Astrocyte (in vitro differentiated cells and primary cell): Measurements from ENCODE around the gene AAMP.

Experiments used
- EZH2 ChIP-seq: IDR thresholded peaks from 2 replicates; pipeline ENCODE4 v1.6.1; 2012; ENCODE audit warnings: mild to moderate bottlenecking, low read length, inconsistent platforms; ENCODE audit not compliant: insufficient read depth
- TF ChIP-seq, protein P1 (sequence below): IDR thresholded peaks from 2 replicates; pipeline ENCODE4 v1.5.1; 2011; ENCODE audit warnings: low read depth, mild to moderate bottlenecking, inconsistent platforms, low read length, moderate library complexity; ENCODE audit not compliant: insufficient read depth

DNA sequence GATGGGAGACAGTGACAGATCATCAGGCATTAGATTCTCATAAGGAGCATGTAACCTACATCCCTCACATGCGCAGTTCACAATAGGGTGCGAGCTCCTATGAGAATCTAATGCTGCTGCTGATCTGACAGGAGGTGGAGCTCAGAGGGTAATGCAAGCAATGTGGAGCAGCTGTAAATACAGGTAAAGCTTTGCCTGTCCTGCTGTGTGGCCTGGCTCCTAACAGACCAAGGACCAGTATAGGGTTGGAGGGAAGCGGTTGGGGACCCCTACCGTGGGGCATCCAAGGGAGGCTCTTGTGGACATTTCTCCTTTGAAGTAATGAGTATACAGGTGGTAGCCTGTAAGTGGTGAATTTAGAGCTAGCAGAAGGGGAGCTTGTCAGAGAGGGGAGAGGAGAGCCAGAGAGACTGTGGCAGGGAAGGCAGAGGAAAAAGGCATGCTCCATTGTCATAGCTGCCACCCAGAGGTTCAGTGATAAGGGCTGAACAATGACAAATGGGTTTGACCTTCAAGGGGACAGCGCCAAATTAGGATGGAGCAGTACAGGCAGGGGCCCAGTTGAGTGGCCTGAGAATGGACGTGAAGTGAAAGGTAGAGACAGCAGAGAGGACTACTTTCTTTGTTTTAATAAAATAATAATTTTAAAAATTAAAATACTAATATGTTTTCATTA, 37.6 kb upstream of the AAMP start:
- no peak for TF ChIP-seq EZH2
- TF ChIP-seq, protein P1, sequence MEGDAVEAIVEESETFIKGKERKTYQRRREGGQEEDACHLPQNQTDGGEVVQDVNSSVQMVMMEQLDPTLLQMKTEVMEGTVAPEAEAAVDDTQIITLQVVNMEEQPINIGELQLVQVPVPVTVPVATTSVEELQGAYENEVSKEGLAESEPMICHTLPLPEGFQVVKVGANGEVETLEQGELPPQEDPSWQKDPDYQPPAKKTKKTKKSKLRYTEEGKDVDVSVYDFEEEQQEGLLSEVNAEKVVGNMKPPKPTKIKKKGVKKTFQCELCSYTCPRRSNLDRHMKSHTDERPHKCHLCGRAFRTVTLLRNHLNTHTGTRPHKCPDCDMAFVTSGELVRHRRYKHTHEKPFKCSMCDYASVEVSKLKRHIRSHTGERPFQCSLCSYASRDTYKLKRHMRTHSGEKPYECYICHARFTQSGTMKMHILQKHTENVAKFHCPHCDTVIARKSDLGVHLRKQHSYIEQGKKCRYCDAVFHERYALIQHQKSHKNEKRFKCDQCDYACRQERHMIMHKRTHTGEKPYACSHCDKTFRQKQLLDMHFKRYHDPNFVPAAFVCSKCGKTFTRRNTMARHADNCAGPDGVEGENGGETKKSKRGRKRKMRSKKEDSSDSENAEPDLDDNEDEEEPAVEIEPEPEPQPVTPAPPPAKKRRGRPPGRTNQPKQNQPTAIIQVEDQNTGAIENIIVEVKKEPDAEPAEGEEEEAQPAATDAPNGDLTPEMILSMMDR: no peak
